Astrocyte of the cerebellum (primary cell): ENCODE results near the gene OR51B6.
"Not testable (repeated sequence)": the region's sequence is repeated elsewhere in the genome, so short reads cannot be mapped to it uniquely, and the experiment has no call there.

Source experiments
- DNase-seq: peaks from one replicate; pipeline ENCODE4 v3.0.0-alpha.2; 2011; ENCODE audit warnings: low read depth
- H3K4me3 ChIP-seq: 2 replicates; pipeline ENCODE4 v1.5.1; 2011; ENCODE audit warnings: mild to moderate bottlenecking, low read depth, low read length, moderate library complexity
- CTCF ChIP-seq: IDR thresholded peaks from 2 replicates; pipeline ENCODE4 v1.5.1; 2012; ENCODE audit warnings: low read length, low read depth, moderate library complexity, mild to moderate bottlenecking; ENCODE audit errors: missing control alignments
- in situ Hi-C: cut with HindIII; loops from 2 replicates; pipeline ENCODE4 v1.10.0; 2017; ENCODE audit warnings: low sequenced_read_pairs

OR51B6 gene

GRCh38 chr11:5351208-5351607 is at the start of gene OR51B6:
Gene OR51B6, plus strand, starts transcription at chr11:5351508. Its CDS starts 0 bp downstream, at chr11:5351508.
- no peak for DNase-seq
- TF ChIP-seq CTCF = no peak
- no peak within 1 kb of the TSS for H3K4me3 ChIP-seq
- in situ Hi-C loops = no loop called here

DNA sequence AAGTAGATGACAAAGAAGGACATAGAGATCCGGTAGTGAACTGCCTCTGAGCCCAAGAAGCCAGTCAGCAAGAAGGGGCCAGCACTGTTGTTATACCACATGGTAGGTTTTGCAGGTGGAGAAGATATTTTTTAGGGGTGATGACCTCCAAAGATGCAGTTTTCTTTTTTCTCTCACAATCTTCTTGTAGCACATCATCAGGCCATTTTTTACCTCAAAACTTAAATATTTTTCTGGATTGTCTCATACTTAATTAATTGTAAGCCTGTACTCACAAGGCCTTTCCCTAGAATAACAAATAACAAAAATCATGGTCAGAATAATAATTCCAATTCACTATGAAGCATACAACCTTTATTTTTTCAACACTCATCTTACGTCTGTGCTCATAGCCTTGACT is 49.5 kb upstream of the OR51B6 start, which contains the start of gene OR51B4:
TSS of gene OR51B4 (minus strand) at position 101 of the 400 bp plus-strand sequence. CDS start at position 101, 0 bp downstream.
- no peak for DNase-seq
- TF ChIP-seq CTCF = no peak
- in situ Hi-C loops = no loop called here

DNA sequence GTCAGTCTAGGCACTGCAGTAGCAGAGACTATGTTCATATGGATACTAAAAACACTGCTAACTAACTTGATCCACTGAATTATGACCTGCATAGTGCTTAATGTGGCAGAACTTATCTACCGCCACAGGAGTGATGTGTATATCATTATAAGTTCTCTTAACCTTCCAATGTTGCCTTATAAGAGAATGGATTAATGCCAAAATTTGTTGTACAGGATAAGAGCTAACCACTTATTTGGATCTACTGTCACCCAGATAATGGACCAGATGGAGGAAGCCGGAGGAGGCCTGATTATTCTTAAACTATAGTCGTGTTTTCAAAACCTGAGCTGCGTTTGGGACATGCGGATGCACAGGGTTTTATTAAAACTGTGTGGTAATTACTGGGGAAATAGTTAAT is 47.7 kb upstream of the OR51B6 start:
- TF ChIP-seq CTCF = no peak
- in situ Hi-C loops = no loop called here
- DNase-seq = no peak
- H3K4me3 ChIP-seq = no peak overlapping the region

More for the DNA sequence above, 49.5 kb upstream of the OR51B6 start, which contains the start of gene OR51B4:
- H3K4me3 ChIP-seq = no peak within 1 kb of the TSS

DNA sequence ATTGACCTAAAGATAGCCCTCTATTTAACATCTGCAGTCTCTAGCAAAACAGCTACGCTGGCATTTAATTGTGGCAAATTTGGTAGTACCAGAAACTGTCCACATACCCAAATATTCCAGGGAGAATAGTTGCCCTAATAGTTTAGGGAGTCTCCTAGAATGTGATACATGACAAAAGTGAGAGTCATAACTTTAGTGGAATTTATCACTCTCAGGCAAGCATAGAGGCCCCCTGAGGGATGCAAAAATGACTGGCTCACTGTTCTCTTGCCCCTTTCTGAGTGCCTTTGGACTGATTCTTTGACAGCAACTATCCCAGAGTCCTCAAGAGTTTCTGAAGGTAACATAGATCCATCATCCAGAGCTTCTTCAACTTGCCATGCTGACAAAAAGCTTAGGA is 47.3 kb upstream of the OR51B6 start:
- in situ Hi-C loops = no loop called here
- no peak for TF ChIP-seq CTCF
- H3K4me3 ChIP-seq = no peak overlapping the region
- no peak for DNase-seq

- DNase-seq = no peak
- H3K4me3 ChIP-seq = no peak overlapping the region
- in situ Hi-C loops = no loop called here
- no peak for TF ChIP-seq CTCF
Measured at GRCh38 chr11:5307256-5308019, 43.9 kb upstream of the OR51B6 start.

DNA sequence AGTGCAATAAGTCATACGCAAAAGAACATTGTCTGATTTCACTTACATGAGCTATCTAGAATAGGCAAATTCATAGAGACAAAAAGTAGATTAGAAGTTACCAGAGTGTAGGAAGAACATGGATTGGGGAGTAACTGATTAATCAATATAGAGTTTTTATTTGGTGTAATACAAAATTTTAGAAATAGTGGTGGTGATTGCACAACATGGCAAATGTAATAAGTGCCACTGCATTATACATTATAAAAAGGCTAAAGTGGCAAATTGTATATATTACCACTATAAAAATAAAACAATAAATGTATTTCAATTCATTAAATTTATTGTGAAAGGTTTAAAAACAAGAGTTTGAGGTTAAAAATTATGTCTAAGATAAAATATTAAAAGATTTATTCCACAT is 40.9 kb upstream of the OR51B6 start:
- H3K4me3 ChIP-seq = no peak overlapping the region
- DNase-seq = no peak
- no peak for TF ChIP-seq CTCF
- in situ Hi-C loops = no loop called here

GRCh38 chr11:5313326-5314023 is 37.8 kb upstream of the OR51B6 start:
- DNase-seq, in situ Hi-C loops, H3K4me3 ChIP-seq: not testable (repeated sequence)
